ENCODE measurements around the gene SNRPD3. TPM values are rescaled to one million over a fixed set of nuclear protein-coding genes. Genes with fewer than 3 reads are reported as not detected.
"Not testable (repeated sequence)": the region's sequence is repeated elsewhere in the genome, so short reads cannot be mapped to it uniquely, and the experiment has no call there.

SNRPD3 gene
- total RNA-seq, 1 experiment from 2014 or later = 270 TPM

DNA sequence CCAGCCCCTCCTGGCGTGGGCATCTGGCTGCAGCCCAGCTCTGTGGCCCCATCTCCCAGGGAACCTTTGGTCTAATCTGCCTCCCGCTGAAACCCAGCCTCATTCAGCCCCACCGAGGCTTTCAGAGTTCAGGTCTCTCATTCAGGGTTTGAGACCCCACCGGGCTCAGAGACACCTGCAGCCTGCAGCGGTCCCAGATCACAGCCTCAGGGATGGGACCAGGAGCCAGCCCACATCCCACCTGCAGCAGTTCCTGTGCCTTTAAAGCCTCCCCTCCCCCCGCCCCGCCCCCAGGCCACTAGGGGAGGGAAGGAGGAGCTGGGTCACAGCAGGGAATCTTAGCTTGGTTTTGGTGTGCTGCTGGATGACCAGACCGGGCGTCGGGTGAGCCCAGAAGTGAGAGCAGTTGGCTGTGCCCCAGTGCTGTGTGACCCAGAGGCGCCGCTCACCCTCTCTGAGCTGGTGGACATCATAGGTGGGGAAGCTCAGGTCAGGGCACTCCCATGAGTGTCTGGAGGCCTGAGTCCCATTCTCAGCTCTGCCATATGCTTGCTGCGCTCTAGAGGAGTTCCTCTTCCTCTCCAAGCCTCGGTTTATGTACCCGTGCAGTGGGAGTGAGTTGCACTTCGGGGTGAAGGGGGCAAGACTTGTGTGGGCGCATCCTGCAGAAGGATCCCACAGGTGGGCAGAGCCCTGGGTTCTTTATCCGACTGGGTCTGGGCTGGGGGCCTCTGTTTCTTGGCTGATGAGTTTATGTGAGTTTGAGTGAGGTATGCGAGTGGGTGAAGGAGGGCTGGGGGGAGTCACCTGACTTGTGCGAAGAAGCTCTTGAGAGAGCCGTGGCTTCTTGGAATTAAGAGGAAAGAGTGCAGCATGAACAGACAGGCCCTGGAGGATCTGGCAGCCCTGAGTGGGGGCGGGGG is 47.3 kb downstream of the SNRPD3 start, which contains the start of gene GGT1:
GGT1 (plus strand) TSS at position 347 of the 923 bp plus-strand sequence. CDS start 7,889 bp downstream, outside the sequence.
- H3K9me2 ChIP-seq (replicated peaks; ENCODE audit: low read length); H3K27me3 ChIP-seq (ENCODE audit: low read length); H3K27ac ChIP-seq (ENCODE audit: low read length); DNase-seq; CTCF ChIA-PET; H3F3A ChIP-seq (ENCODE audit: low read length, unreplicated experiment); H3K9ac ChIP-seq (ENCODE audit: low read length); H4K20me1 ChIP-seq (ENCODE audit: low read length); H2AFZ ChIP-seq (ENCODE audit: low read length); H3K79me2 ChIP-seq (ENCODE audit: low read length); H3K9me3 ChIP-seq (ENCODE audit: low read length); POLR2A ChIA-PET (ENCODE audit: unreplicated experiment); H3K4me2 ChIP-seq (ENCODE audit: low read length); intact Hi-C loops (cut with micrococcal nuclease); BruUV-seq (replicated peaks); ATAC-seq; H3K4me1 ChIP-seq (ENCODE audit: insufficient read depth, low read length); H3K36me3 ChIP-seq (ENCODE audit: low read depth, low read length); H3K4me3 ChIP-seq (ENCODE audit: low read length): not testable (repeated sequence)

DNA sequence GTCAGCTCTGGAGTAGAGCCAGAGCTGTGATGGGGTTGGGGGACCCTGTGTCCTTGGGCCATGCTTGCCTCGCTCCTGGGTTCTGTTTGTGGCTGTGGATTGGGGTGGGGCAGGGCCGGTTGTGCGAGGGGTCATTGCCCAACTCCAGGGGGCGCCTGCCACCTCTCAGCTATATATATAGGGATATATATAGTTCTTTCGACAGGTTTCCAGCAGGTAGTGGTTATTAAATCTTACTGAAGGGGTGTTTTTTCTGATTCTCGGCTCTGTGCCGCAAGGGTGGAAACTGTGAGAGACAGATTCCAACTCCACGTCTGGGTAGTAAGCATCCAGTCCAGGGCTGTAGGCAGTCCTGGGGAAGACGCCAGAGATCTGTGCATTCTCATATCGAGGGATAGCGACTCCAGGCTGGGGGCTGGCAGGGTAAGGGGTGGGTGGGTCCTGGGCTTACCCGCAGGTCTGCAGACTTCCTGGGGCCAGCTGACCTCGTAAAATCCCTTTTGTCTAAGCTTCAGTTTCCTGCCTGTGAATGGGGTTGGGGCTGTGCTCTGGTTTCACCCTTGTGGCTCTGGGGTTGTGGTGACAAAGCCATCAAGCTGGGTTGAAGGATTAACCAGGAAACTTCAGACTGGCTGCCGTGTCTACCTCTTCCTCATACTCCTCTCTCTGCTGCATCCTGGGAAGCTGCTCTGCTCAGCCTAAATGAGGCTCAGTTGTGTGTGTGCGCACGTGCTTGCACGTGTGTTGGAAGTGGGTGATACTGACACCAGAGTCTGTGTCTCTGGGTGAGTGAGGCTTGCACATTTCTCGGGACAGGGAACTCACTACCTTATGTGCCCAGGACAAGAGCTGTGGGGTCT is 48.2 kb downstream of the SNRPD3 start:
- H3F3A ChIP-seq (ENCODE audit: low read length, unreplicated experiment); intact Hi-C loops (cut with micrococcal nuclease); H3K9me2 ChIP-seq (replicated peaks; ENCODE audit: low read length); H3K4me2 ChIP-seq (ENCODE audit: low read length); H4K20me1 ChIP-seq (ENCODE audit: low read length); H3K27ac ChIP-seq (ENCODE audit: low read length); BruUV-seq (replicated peaks); DNase-seq; H3K9ac ChIP-seq (ENCODE audit: low read length); POLR2A ChIA-PET (ENCODE audit: unreplicated experiment); H3K36me3 ChIP-seq (ENCODE audit: low read depth, low read length); H3K4me1 ChIP-seq (ENCODE audit: insufficient read depth, low read length); H2AFZ ChIP-seq (ENCODE audit: low read length); H3K27me3 ChIP-seq (ENCODE audit: low read length); H3K79me2 ChIP-seq (ENCODE audit: low read length); H3K4me3 ChIP-seq (ENCODE audit: low read length); H3K9me3 ChIP-seq (ENCODE audit: low read length); CTCF ChIA-PET: not testable (repeated sequence)
- ATAC-seq = peak; percentile 56

DNA sequence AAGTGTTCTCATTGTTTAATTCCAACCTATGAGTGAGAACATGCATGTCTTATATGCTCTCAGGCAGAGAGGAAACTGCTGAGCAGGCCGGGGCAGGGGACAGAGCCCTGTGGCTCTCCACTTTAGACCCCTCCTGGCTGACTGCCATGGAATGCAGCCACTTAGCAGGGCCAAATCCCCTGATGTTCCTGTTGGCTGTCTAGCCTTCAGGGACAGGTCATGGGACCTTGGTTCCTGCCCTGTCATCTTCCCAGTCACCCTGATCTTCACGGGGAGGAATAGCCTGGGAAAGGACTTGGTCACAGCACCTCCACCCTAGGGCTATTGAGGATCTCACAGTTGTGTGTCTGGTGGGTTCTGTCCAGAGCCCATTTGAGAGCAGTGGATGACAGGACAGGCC is 50.5 kb downstream of the SNRPD3 start:
- H3K79me2 ChIP-seq (ENCODE audit: low read length); H4K20me1 ChIP-seq (ENCODE audit: low read length); H3K9me3 ChIP-seq (ENCODE audit: low read length); CTCF ChIA-PET; POLR2A ChIA-PET (ENCODE audit: unreplicated experiment); H3K4me2 ChIP-seq (ENCODE audit: low read length); H3K9me2 ChIP-seq (replicated peaks; ENCODE audit: low read length); H3K4me1 ChIP-seq (ENCODE audit: insufficient read depth, low read length); H3F3A ChIP-seq (ENCODE audit: low read length, unreplicated experiment); DNase-seq; H2AFZ ChIP-seq (ENCODE audit: low read length); H3K27ac ChIP-seq (ENCODE audit: low read length); ATAC-seq; H3K27me3 ChIP-seq (ENCODE audit: low read length); H3K4me3 ChIP-seq (ENCODE audit: low read length); intact Hi-C loops (cut with micrococcal nuclease); H3K36me3 ChIP-seq (ENCODE audit: low read depth, low read length); BruUV-seq (replicated peaks); H3K9ac ChIP-seq (ENCODE audit: low read length): not testable (repeated sequence)

DNA sequence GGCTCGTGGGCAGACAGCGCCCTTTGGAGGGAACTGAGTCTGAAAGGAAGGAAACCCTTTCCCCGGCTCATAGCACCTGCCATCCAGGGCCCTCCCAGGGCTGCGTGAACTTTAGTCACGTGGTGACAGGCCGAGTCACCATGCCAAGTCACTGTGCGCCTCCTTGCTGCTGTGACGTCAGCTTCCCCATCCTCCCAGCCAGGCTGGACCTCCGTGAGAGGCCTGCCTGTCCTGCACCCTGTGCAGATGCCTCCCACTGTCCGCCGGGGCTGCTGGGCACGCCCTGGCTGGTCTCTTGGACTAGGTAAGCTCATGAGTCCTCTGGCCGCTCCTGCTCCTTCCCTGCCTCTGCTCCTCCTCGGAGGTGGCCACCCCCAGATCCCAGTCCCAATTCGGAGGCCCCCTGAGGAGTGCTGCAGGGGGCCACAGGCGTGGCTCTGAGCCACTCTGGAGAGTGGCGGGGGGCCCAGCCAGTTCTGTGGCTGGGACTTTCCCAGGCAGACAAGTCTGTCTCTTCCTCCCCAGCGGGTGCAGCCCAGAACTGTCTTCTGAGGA is 51.7 kb downstream of the SNRPD3 start:
- H3K27me3 ChIP-seq (ENCODE audit: low read length); H3K4me2 ChIP-seq (ENCODE audit: low read length); BruUV-seq (replicated peaks); H2AFZ ChIP-seq (ENCODE audit: low read length); CTCF ChIA-PET; H3K4me3 ChIP-seq (ENCODE audit: low read length); H3K36me3 ChIP-seq (ENCODE audit: low read depth, low read length); H3K4me1 ChIP-seq (ENCODE audit: insufficient read depth, low read length); H3K9me3 ChIP-seq (ENCODE audit: low read length); H4K20me1 ChIP-seq (ENCODE audit: low read length); H3K9ac ChIP-seq (ENCODE audit: low read length); ATAC-seq; H3K79me2 ChIP-seq (ENCODE audit: low read length); H3K9me2 ChIP-seq (replicated peaks; ENCODE audit: low read length); intact Hi-C loops (cut with micrococcal nuclease); H3K27ac ChIP-seq (ENCODE audit: low read length); DNase-seq; H3F3A ChIP-seq (ENCODE audit: low read length, unreplicated experiment); POLR2A ChIA-PET (ENCODE audit: unreplicated experiment): not testable (repeated sequence)

DNA sequence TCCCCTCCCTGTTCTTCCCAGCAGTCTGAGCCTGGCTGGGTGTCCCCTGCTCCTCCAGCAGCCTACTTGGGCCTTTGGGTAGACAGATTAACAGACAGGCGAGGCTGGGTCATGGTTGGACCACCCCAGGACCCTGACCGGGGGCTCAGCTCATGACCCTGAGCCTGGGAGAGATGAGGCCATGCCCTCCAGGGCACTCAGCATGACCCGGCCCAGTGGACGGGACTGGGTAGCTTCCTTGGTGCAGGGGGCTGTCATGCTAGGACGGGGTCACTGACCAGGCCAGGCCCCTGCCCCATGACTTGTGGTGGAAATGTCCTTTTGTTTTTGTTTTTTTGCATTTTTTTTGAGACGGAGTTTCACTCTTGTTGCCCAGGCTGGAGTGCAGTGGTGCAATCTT is 52.5 kb downstream of the SNRPD3 start:
- H3K9me3 ChIP-seq (ENCODE audit: low read length); DNase-seq; POLR2A ChIA-PET (ENCODE audit: unreplicated experiment); H3K4me2 ChIP-seq (ENCODE audit: low read length); H3K9me2 ChIP-seq (replicated peaks; ENCODE audit: low read length); H2AFZ ChIP-seq (ENCODE audit: low read length); H3K4me1 ChIP-seq (ENCODE audit: insufficient read depth, low read length); intact Hi-C loops (cut with micrococcal nuclease); CTCF ChIA-PET; BruUV-seq (replicated peaks); H3K79me2 ChIP-seq (ENCODE audit: low read length); H3K36me3 ChIP-seq (ENCODE audit: low read depth, low read length); H3K27ac ChIP-seq (ENCODE audit: low read length); H4K20me1 ChIP-seq (ENCODE audit: low read length); ATAC-seq; H3K4me3 ChIP-seq (ENCODE audit: low read length); H3F3A ChIP-seq (ENCODE audit: low read length, unreplicated experiment); H3K27me3 ChIP-seq (ENCODE audit: low read length); H3K9ac ChIP-seq (ENCODE audit: low read length): not testable (repeated sequence)

DNA sequence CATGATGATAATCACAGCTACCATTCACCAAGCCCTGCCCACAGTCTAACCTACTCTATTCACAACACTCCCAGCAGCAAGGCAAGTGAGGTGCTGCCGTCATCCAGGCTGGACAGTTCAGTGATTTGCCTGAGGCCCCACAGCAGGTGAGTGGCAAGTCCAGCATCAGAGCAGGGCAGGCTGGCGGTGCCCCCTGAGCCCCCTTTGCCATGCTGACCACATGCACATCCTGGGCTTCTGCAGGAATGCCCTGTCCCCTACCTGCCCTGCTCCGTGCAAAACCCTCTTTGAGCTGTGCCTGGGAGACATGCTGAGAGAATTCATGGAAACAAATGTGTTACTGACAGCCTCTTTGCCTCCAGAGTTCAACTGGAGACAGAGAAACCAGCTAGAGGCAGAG is 54.1 kb downstream of the SNRPD3 start:
- CTCF ChIA-PET; H3K27ac ChIP-seq (ENCODE audit: low read length); POLR2A ChIA-PET (ENCODE audit: unreplicated experiment); H2AFZ ChIP-seq (ENCODE audit: low read length); H3K36me3 ChIP-seq (ENCODE audit: low read depth, low read length); H3K4me3 ChIP-seq (ENCODE audit: low read length); H3K79me2 ChIP-seq (ENCODE audit: low read length); H3K9me2 ChIP-seq (replicated peaks; ENCODE audit: low read length); H3F3A ChIP-seq (ENCODE audit: low read length, unreplicated experiment); intact Hi-C loops (cut with micrococcal nuclease); H3K9ac ChIP-seq (ENCODE audit: low read length); H3K4me2 ChIP-seq (ENCODE audit: low read length); DNase-seq; H3K4me1 ChIP-seq (ENCODE audit: insufficient read depth, low read length); H4K20me1 ChIP-seq (ENCODE audit: low read length); H3K9me3 ChIP-seq (ENCODE audit: low read length); ATAC-seq; H3K27me3 ChIP-seq (ENCODE audit: low read length); BruUV-seq (replicated peaks): not testable (repeated sequence)

Data from PC-3 (cell line).